ENCODE data around the gene PCBP3.
"Not testable (repeated sequence)": the region's sequence is repeated elsewhere in the genome, so short reads cannot be mapped to it uniquely, and the experiment has no call there.

Gene PCBP3

GRCh38 chr21:45827881-45828579 lies 184.5 kb downstream of the PCBP3 start:
- no peak for DNase-seq (ENCODE audit: low read depth)

- no peak for DNase-seq (ENCODE audit: low read depth)
Measured at GRCh38 chr21:45828580-45829570, 185.3 kb downstream of the PCBP3 start.

DNA sequence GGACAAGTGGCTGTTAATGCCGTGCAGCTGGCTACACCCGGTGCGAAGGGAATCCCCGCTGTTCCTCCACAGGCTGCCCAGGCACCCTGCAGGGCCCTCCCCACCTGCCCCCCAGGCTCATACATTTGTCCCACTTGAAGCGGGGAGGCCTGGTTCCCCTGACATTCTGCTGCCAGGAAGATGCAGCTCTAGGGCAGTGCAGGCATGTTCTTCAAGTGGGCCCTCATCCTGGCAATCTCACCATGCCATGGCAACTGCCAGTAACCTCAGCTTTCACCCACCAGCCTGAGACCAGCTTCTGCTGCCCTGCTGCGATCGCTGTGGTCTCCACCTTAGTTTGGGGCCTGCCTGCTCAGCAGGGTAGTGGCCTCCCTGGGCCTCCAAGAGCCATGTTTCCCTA lies 186.1 kb downstream of the PCBP3 start:
- DNase-seq (ENCODE audit: low read depth), result no peak

- DNase-seq (ENCODE audit: low read depth), result no peak
Measured at GRCh38 chr21:45830221-45830640, 186.7 kb downstream of the PCBP3 start.

GRCh38 chr21:45830720-45831366 lies 187.3 kb downstream of the PCBP3 start:
- DNase-seq (ENCODE audit: low read depth), result no peak

GRCh38 chr21:45831991-45832740 lies 188.6 kb downstream of the PCBP3 start:
- no peak for DNase-seq (ENCODE audit: low read depth)

DNA sequence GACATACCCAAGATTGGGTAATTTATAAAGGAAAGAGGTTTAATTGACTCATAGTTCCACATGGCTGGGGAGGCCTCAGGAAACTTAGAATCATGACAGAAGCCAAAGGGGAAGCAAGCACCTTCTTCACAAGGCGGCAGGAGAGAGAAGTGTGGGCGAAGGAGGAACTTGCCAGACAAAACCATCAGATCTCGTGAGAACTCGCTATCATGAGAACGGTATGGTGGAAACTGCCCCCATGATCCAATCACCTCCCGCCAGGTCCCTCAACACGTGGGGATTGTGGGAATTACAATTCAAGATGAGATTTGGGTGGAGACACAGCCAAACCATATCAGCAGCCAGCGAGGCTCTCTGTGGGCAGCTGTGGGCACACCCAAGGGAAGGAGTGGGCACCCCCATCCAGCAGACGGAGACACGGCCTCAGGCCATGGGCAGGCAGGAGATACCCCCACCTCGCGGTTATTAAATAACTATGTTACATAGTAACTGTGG lies 189.3 kb downstream of the PCBP3 start:
- not testable (repeated sequence) for DNase-seq (ENCODE audit: low read depth)

- no peak for DNase-seq (ENCODE audit: low read depth)
Measured at GRCh38 chr21:45833414-45833813, 189.9 kb downstream of the PCBP3 start.

DNA sequence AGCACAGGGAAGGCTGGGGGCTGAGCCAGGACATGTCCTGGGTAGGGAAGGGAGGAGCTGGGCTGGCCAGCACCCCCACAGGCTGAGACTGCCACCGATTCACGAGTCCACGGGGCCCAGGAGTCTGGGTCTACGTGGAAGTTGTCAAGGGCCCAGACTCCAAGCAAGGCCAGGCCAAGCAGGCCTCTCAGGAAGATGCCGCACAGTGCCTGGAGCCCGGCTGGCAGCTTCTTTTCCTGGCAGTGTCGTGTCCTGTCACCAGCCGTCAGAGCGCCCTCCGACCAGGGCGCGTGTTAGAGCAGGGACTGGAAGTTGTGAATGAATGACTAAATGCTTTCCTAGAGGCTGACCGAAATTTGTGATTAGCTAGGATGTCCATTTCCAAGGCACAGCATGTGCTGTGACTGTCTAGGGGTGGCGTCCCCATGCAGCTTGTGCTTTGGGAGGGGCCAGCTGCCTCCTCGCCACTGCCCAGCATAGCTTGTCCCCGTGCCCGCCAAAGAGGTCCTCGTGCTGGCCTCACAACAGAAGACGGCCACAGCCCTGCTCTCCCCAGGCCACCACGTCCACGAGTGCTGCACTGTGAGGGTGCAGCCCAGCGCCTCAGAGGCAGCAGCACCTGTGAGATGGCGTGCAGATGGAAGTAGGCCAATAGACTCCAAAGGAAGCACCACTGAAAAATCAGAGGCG lies 190.6 kb downstream of the PCBP3 start:
- no peak for DNase-seq (ENCODE audit: low read depth)

GRCh38 chr21:45834821-45835293 lies 191.3 kb downstream of the PCBP3 start:
- no peak for DNase-seq (ENCODE audit: low read depth)

- DNase-seq (ENCODE audit: low read depth), result no peak
Measured at GRCh38 chr21:45835301-45836267, 192.1 kb downstream of the PCBP3 start.

GRCh38 chr21:45836268-45836655 lies 192.7 kb downstream of the PCBP3 start:
- DNase-seq (ENCODE audit: low read depth), result no peak

DNA sequence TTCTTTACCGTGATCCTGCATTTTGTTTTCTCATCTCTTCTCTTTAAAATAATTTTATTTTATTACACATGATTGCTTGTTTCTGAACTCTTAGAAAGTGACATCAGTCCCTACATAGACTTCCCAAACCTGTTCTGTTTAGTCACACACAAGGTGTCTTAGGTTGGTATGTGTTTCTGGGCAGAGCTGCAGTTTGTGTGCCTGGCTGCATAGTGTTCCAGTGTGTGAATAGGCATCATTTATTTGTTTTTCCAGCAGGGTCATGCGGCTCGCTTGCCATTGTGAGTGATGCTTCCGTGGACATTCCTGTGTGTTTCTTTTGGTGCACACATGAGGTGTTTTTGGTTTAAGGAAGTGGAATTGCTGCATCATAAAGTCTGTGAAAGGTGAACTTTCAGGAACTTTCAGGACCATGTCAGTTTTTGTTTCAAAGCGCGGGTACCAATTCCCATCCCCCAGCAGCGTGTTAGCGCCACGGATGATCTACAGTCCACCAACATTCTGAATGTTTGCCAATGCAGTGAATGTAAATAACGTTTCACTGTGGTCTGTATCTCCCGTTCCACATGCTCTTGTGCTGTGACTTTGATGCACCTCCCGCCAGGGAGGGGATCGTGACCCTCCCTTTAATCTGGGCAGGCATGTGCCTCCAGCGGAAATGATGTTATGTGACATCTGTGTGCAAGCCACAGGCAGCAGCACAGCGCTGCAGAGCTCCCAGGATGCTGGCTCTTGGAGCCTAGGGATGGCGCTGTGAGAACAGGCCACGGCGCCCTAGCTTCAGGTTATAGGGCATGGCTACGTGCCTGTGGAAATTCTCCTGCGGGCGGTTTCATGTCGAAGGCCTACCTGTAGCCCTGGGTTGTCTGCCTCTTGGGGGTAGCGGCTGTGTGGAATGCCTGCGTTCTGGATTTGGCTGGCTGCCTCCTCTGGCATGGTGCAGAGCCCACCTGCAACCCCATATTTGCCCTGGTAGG lies 193.5 kb downstream of the PCBP3 start:
- DNase-seq (ENCODE audit: low read depth), result no peak

DNA sequence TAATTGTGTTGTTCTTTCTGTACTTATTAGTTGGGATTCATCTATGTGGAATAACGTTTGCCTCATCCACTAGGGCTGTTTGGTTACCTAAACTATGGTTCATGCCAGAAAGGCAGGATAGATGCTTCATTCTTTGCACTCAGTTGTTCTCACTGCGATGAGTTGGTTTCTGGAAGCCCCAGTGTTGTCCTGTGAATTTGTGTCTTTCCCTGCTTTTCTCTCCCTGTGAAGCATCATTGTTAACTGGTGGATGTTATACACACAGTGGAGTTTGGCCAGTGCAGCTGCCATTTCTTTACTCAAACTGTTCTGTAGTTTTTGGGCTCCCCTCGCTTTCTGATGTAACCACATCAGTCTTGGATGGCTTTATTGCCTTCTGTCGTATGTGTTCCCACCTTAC lies 194.4 kb downstream of the PCBP3 start:
- DNase-seq (ENCODE audit: low read depth), result no peak

DNA sequence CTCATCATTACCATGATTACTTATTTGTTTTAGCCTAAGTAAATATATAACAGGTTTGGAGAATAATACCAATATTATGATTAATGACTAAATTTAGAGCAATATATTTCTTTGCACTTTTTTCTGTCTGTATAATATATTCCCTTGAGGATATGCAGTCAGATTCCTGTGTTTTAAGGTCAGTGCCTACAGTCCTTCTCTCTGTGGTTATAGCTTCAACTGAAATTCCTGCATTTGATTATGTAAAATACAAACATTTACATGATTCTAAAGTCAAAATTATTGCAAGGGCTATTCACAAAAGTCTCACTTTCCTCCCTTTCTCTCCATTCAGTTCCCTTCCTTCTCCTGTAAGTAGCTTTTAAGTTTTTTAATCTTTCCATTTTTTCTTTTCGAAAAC lies 195.1 kb downstream of the PCBP3 start:
- no peak for DNase-seq (ENCODE audit: low read depth)

DNA sequence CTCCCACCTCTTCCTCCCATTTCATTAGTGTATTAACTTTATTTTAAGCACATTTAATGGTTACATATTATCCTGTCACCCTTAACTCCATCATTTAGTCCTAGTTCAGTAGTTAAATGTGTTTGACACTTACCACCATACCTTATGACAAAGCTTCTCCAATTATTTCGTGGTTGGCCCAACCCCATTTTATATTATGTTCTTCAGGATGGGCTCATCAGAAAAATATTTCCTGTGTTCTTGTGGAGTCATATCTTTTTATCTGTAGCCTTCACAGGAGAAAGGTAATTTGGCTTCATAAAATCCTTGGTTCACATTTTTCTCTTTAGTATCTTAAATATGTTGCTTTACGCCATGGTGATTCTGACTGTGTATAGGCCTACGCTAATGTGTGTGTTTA lies 195.7 kb downstream of the PCBP3 start:
- DNase-seq (ENCODE audit: low read depth), result no peak

- DNase-seq (ENCODE audit: low read depth), result no peak
Measured at GRCh38 chr21:45841033-45841432, 197.5 kb downstream of the PCBP3 start.

DNA sequence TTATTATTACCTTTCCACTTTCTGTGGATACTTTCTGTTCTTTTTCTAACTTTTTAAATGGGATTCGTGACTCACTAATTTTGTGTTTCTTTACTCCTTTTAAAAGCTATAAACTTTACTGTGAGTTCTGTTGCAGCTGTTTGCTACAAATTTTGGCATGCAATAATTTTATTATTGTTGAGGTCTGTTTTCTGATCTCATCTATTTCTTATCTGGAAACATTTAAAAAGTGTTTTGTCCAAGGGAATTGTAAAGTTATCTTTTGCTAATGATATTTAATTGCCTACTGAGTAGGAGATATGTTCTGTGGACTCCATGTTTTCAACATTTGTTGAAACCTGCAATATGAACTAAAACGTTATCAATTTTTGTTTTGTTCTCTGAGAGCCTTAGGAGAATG lies 199.9 kb downstream of the PCBP3 start:
- no peak for DNase-seq (ENCODE audit: low read depth)

- no peak for DNase-seq (ENCODE audit: low read depth)
Measured at GRCh38 chr21:45844181-45844580, 200.7 kb downstream of the PCBP3 start.
